A549 (cell line): ENCODE data around the gene ORC3. TPM values are rescaled to one million over a fixed set of nuclear protein-coding genes. Genes with fewer than 3 reads are reported as not detected.
A peak's percentile ranks its signal among the peaks of the same experiment; 100 is the strongest.

ENCODE experiments used
- ATAC-seq, 2 experiments: fragments of 200-7000 bp in 1 of 2; fragments of >200 bp in 1 of 2; cut with Nextera tagmentation in 1 of 2; cut with Tn5 transposase in 1 of 2; 3 replicates each; pipeline versions ENCODE4 v1.8.0 to v1.9.1; 2018 to 2020; ENCODE audit warnings: mild to moderate bottlenecking in 1 of 2, moderate library complexity in 1 of 2
- CTCF ChIA-PET: fragments of 300-600 bp; sonication (Branson Sonifier 250); formaldehyde crosslinking; extraction: SDS; loops from one replicate; lab custom pipeline; 2021; ENCODE audit warnings: antibody characterized with exemption, inconsistent platforms; lab: Yijun Ruan, JAX
- POLR2A ChIA-PET: fragments of 350-600 bp; formaldehyde crosslinking; extraction: SDS; loops from one replicate; lab custom pipeline; 2021; ENCODE audit warnings: antibody characterized with exemption, inconsistent platforms; lab: Yijun Ruan, JAX
- DNase-seq, 2 experiments: peaks; one replicate each; pipeline versions ENCODE4 v3.0.0 to v3.0.0-alpha.2; 2011 to 2016; ENCODE audit warnings: low read depth in 1 of 2, low spot score in 1 of 2
- FAIRE-seq: peaks from 2 replicates; lab custom pipeline; 2011; peaks lifted over from hg19 to GRCh38; lab: Jason Lieb, UNC
- H3K27ac ChIP-seq, 2 experiments: fragments of >200 bp; sonication (Bioruptor Twin); formaldehyde crosslinking; 3 replicates each; pipeline ENCODE4 v1.5.1; 2016 to 2017
- H3K4me1 ChIP-seq: fragments of >200 bp; sonication (Bioruptor Twin); formaldehyde crosslinking; 3 replicates; pipeline ENCODE4 v1.6.1; 2016
- H3K4me2 ChIP-seq: fragments of >200 bp; sonication (Bioruptor Twin); formaldehyde crosslinking; 3 replicates; pipeline ENCODE4 v1.6.1; 2016
- H3K4me3 ChIP-seq: fragments of >200 bp; sonication (Bioruptor Twin); formaldehyde crosslinking; 3 replicates; pipeline ENCODE4 v1.5.1; 2016
- H3K9me3 ChIP-seq: fragments of >200 bp; sonication (Bioruptor Twin); formaldehyde crosslinking; 3 replicates; pipeline ENCODE4 v1.6.1; 2016
- BCL3 ChIP-seq: fragments of >200 bp; sonication (Bioruptor Twin); formaldehyde crosslinking; IDR thresholded peaks from 3 replicates; pipeline ENCODE4 v1.6.1; 2016
- CBX2 ChIP-seq: fragments of 200-600 bp; sonication (generic); IDR thresholded peaks from 2 replicates; pipeline ENCODE4 v1.6.1; 2016; ENCODE audit warnings: low read depth, mild to moderate bottlenecking, borderline replicate concordance
- CHD2 ChIP-seq: fragments of 150-350 bp; IDR thresholded peaks from 2 replicates; pipeline ENCODE4 v1.6.1; 2014; ENCODE audit warnings: low read length; ENCODE audit not compliant: partially characterized antibody
- ESRRA ChIP-seq: fragments of 150-350 bp; IDR thresholded peaks from 2 replicates; pipeline ENCODE4 v1.6.1; 2014; ENCODE audit warnings: mild to moderate bottlenecking, low read length, borderline replicate concordance
- FOSB ChIP-seq: fragments of 250-450 bp; sonication (Bioruptor Pico); IDR thresholded peaks from 2 replicates; pipeline ENCODE4 v1.5.0; 2020; ENCODE audit warnings: mild to moderate bottlenecking, moderate library complexity
- FOXS1 ChIP-seq: fragments of 250-450 bp; sonication (Bioruptor Pico); IDR thresholded peaks from 2 replicates; pipeline ENCODE4 v1.5.0; 2020; ENCODE audit warnings: mild to moderate bottlenecking, moderate library complexity
- HOXB13 ChIP-seq: fragments of 250-450 bp; sonication (Bioruptor Pico); IDR thresholded peaks from 2 replicates; pipeline ENCODE4 v1.5.0; 2020; ENCODE audit warnings: low read depth, mild to moderate bottlenecking, moderate library complexity
- MAZ ChIP-seq: fragments of 150-350 bp; IDR thresholded peaks from 2 replicates; pipeline ENCODE4 v1.6.1; 2014; ENCODE audit warnings: antibody characterized with exemption, low read depth, low read length, borderline replicate concordance
- PHF8 ChIP-seq: fragments of 200-600 bp; sonication (generic); IDR thresholded peaks from 2 replicates; pipeline ENCODE4 v1.6.1; 2016; ENCODE audit warnings: low read depth, mild to moderate bottlenecking, antibody characterized with exemption, moderate library complexity, borderline replicate concordance
- POLR2AphosphoS2 ChIP-seq: conservative IDR thresholded peaks from 2 replicates; pipeline ENCODE4 v1.6.1; 2012; ENCODE audit warnings: low read length, improper control_type of control experiment, inconsistent platforms
- RARB ChIP-seq: fragments of 250-450 bp; sonication (Bioruptor Pico); IDR thresholded peaks from 2 replicates; pipeline ENCODE4 v1.8.0; 2021; ENCODE audit warnings: mild to moderate bottlenecking, moderate library complexity
- RFX5 ChIP-seq: fragments of 450-650 bp; IDR thresholded peaks from 2 replicates; pipeline ENCODE4 v1.7.1; 2014; ENCODE audit warnings: antibody characterized with exemption, mild to moderate bottlenecking, moderate library complexity
- RNF2 ChIP-seq: fragments of 200-600 bp; sonication (generic); IDR thresholded peaks from 2 replicates; pipeline ENCODE4 v1.6.1; 2016; ENCODE audit warnings: low read depth, mild to moderate bottlenecking, antibody characterized with exemption, moderate library complexity, borderline replicate concordance
- SMC3 ChIP-seq: fragments of >200 bp; sonication (Bioruptor Twin); formaldehyde crosslinking; IDR thresholded peaks from 3 replicates; pipeline ENCODE4 v1.6.1; 2018; ENCODE audit warnings: inconsistent platforms
- TP53 ChIP-seq: fragments of 250-450 bp; sonication (Bioruptor Pico); IDR thresholded peaks from 2 replicates; pipeline ENCODE4 v1.5.0; 2021; ENCODE audit warnings: mild to moderate bottlenecking, moderate library complexity
- ZFP36 ChIP-seq: fragments of 450-650 bp; IDR thresholded peaks from 2 replicates; pipeline ENCODE4 v1.6.1; 2014; ENCODE audit warnings: borderline replicate concordance; ENCODE audit not compliant: partially characterized antibody
- ZSCAN20 ChIP-seq: fragments of 250-450 bp; sonication (Bioruptor Pico); IDR thresholded peaks from 2 replicates; pipeline ENCODE4 v1.8.0; 2022; ENCODE audit warnings: mild to moderate bottlenecking, moderate library complexity
- WGBS: methylation state at CpG from one replicate; pipeline ENCODE4 v1.1.6; 2017; ENCODE audit errors: missing lambda C conversion rate; 5-methylcytosine and 5-hydroxymethylcytosine counted together
- polyA plus RNA-seq, 4 experiments: library from polyadenylated mRNA; depleted of rRNA in 3 of 4; stranded (reverse); fragments of >200 nt; fragmentation: RNase III in 1 of 4; extraction: RNeasy Plus Mini Kit Qiagen cat#74134 plus additional on column Dnase treatment in 1 of 4; gene quantifications; 2 replicates in 3 of 4; 3 replicates in 1 of 4; pipeline ENCODE4 v1.2.3, GENCODE V29; 2011 to 2017
- TF ChIP-seq, protein P1 (sequence below): fragments of 150-350 bp; IDR thresholded peaks from 2 replicates; pipeline ENCODE4 v1.6.1; 2014; ENCODE audit warnings: low read depth, mild to moderate bottlenecking, low read length
- TF ChIP-seq, protein P2 (sequence below): fragments of 450-650 bp; IDR thresholded peaks from 2 replicates; pipeline ENCODE4 v1.6.1; 2014; ENCODE audit warnings: antibody characterized with exemption

The ORC3 gene
- polyA plus RNA-seq, 2 of the 4 experiments (the other 2 are of a cell fraction): 25.5 to 50.1 TPM

DNA sequence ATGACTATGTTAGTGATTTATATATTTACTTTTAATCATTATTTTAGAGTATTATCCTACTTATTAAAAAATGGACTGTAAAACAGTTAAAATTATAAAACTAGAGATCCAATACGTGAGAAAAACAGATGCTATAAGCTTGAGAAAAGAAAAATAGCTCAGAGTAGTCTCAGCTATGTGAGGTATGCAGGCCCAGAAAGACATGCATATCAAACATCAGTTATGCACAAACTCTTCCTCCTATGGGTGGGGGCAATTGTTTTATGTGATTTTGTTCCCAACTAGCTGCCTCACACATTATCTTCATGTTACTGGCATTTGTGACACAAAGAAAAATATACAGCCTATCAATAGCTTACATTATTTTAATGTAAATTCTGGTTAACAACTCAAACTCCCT lies 28.9 kb upstream of the ORC3 start:
- ATAC-seq (no peak), FAIRE-seq (no peak), DNase-seq (no peak)
- POLR2A ChIA-PET: no interaction called here
- H3K4me2 ChIP-seq: no peak overlapping the region
- 80% methylated on average over 1 of the region's 1 CpG for WGBS
- H3K27ac ChIP-seq: no peak overlapping the region
- no peak overlapping the region for H3K4me3 ChIP-seq
- CTCF ChIA-PET: no interaction called here
- TF ChIP-seq ZFP36 (no peak), PHF8 (no peak)
- TF ChIP-seq, protein P1, sequence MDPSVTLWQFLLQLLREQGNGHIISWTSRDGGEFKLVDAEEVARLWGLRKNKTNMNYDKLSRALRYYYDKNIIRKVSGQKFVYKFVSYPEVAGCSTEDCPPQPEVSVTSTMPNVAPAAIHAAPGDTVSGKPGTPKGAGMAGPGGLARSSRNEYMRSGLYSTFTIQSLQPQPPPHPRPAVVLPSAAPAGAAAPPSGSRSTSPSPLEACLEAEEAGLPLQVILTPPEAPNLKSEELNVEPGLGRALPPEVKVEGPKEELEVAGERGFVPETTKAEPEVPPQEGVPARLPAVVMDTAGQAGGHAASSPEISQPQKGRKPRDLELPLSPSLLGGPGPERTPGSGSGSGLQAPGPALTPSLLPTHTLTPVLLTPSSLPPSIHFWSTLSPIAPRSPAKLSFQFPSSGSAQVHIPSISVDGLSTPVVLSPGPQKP: no peak
- H3K4me1 ChIP-seq: no peaks in the 10 kb centered on the region
- H3K9me3 ChIP-seq: no peaks in the 10 kb centered on the region

- no peak for FAIRE-seq
- H3K9me3 ChIP-seq: no peaks in the 10 kb centered on the region
- TF ChIP-seq FOSB (CRISPR knock-in tag) (no peak), HOXB13 (CRISPR knock-in tag) (no peak), RFX5 (no peak), SMC3 (no peak), CBX2 (no peak), RNF2 (no peak), ESRRA (no peak), MAZ (no peak), BCL3 (no peak)
- TF ChIP-seq, protein P2, sequence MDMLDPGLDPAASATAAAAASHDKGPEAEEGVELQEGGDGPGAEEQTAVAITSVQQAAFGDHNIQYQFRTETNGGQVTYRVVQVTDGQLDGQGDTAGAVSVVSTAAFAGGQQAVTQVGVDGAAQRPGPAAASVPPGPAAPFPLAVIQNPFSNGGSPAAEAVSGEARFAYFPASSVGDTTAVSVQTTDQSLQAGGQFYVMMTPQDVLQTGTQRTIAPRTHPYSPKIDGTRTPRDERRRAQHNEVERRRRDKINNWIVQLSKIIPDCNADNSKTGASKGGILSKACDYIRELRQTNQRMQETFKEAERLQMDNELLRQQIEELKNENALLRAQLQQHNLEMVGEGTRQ: no peak
- TF ChIP-seq, all 56 proteins: peak for 0
- Histone ChIP-seq H3K4me3 (no peak overlapping the region), H3K27ac (peak overlapping the region in 1 of 2 experiments; percentile 26; a peak in 1 of 6 replicates), H3K4me1 (peaks cover 42% of the 10 kb centered on the region), H3K4me2 (peak overlapping the region; percentile 51)
- ChIA-PET CTCF (no interaction called here), POLR2A (interaction anchor here (0.9 kb wide), 1 partner anchor 17 kb away, joined by 3 read pairs; the partner anchor contains the start of genes ORC3 and RARS2)
- no peak for ATAC-seq
- WGBS: 31% methylated on average over 4 of the region's 4 CpGs
- DNase-seq: no peak
These were observed 17.9 kb upstream of the ORC3 start for GRCh38 chr6:87572021-87572420.

DNA sequence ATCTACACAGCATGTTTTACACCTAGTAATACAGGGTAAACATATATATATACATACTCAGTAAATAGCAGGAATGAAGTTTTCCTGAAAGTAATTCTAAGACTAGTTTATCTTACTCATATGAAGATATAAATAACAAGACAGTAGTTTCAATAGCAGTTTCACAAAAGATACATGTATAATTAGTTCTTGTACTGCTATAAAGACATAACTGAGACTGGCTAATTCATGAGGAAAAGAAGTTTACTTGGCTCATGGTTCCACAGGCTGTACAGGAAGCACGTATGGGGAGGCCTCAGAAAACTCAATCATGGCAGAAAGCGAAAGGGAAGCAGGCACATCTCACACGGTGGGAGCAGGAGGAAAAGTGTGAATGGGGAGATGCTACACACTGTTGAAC lies 17.1 kb upstream of the ORC3 start:
- TF ChIP-seq FOXS1 (CRISPR knock-in tag) (no peak), RARB (no peak), POLR2AphosphoS2 (no peak), TP53 (CRISPR knock-in tag) (no peak), ZSCAN20 (CRISPR knock-in tag) (no peak), CHD2 (no peak), ESRRA (no peak)
- TF ChIP-seq, protein P2: no peak
- TF ChIP-seq, all 56 proteins: peak for 0
- Histone ChIP-seq H3K4me3 (no peak overlapping the region), H3K4me2 (peak overlapping the region; percentile 51; the same call in 2 of the 3 replicates), H3K4me1 (peaks cover 45% of the 10 kb centered on the region), H3K9me3 (no peaks in the 10 kb centered on the region), H3K27ac (peak overlapping the region in 1 of 2 experiments; percentile 11; a peak in 1 of 6 replicates)
- FAIRE-seq (no peak), DNase-seq (no peak), ATAC-seq (no peak)
- WGBS: 95% methylated on average over 3 of the region's 3 CpGs
- ChIA-PET POLR2A (interaction anchor here (0.9 kb wide), 1 partner anchor 17 kb away, joined by 3 read pairs; the partner anchor contains the start of genes ORC3 and RARS2), CTCF (no interaction called here)
